CMK (cell line): ENCODE results near the gene TSPEAR.
"Not testable (repeated sequence)": the region's sequence is repeated elsewhere in the genome, so short reads cannot be mapped to it uniquely, and the experiment has no call there.

Source experiments
- DNase-seq: peaks from one replicate; pipeline ENCODE4 v3.0.0-alpha.2; 2010; ENCODE audit warnings: low read depth

The TSPEAR gene

GRCh38 chr21:44568667-44569556 is 142.5 kb downstream of the TSPEAR start:
- DNase-seq, result no peak

- DNase-seq, result no peak
Measured at GRCh38 chr21:44568261-44568660, 143.1 kb downstream of the TSPEAR start.

GRCh38 chr21:44567481-44568171 is 143.7 kb downstream of the TSPEAR start:
- no peak for DNase-seq

- DNase-seq, result no peak
Measured at GRCh38 chr21:44566403-44566802, 145.0 kb downstream of the TSPEAR start.

- no peak for DNase-seq
Measured at GRCh38 chr21:44564886-44565598, 146.3 kb downstream of the TSPEAR start.

- no peak for DNase-seq
Measured at GRCh38 chr21:44564099-44564498, 147.3 kb downstream of the TSPEAR start.

GRCh38 chr21:44558695-44559094 is 152.7 kb downstream of the TSPEAR start, which contains the start of gene KRTAP10-3:
Gene KRTAP10-3, minus strand, starts transcription at chr21:44558795. Its CDS starts 80 bp downstream, at chr21:44558715.
- no peak for DNase-seq

- DNase-seq, result not testable (repeated sequence)
Measured at GRCh38 chr21:44558329-44558675, 153.1 kb downstream of the TSPEAR start.

- DNase-seq, result no peak
Measured at GRCh38 chr21:44557491-44558328, 153.7 kb downstream of the TSPEAR start.

- no peak for DNase-seq
Measured at GRCh38 chr21:44556879-44557278, 154.5 kb downstream of the TSPEAR start.

GRCh38 chr21:44555200-44555875 is 156.0 kb downstream of the TSPEAR start:
- no peak for DNase-seq

- no peak for DNase-seq
Measured at GRCh38 chr21:44552681-44553080, 158.7 kb downstream of the TSPEAR start.

- no peak for DNase-seq
Measured at GRCh38 chr21:44552136-44552535, 159.2 kb downstream of the TSPEAR start.

GRCh38 chr21:44551340-44551961 is 159.9 kb downstream of the TSPEAR start, which contains the start of gene KRTAP10-2:
Gene KRTAP10-2, minus strand, starts transcription at chr21:44551505. Its CDS starts 47 bp downstream, at chr21:44551458.
- DNase-seq, result no peak

GRCh38 chr21:44550807-44551206 is 160.6 kb downstream of the TSPEAR start:
- DNase-seq, result no peak

GRCh38 chr21:44550285-44550684 is 161.1 kb downstream of the TSPEAR start:
- DNase-seq, result not testable (repeated sequence)

- DNase-seq, result no peak
Measured at GRCh38 chr21:44549525-44550211, 161.7 kb downstream of the TSPEAR start.

- no peak for DNase-seq
Measured at GRCh38 chr21:44548922-44549321, 162.4 kb downstream of the TSPEAR start.

- DNase-seq, result no peak
Measured at GRCh38 chr21:44548381-44548780, 163.0 kb downstream of the TSPEAR start.
